Measurements from ENCODE around the gene CRY1.

GRCh38 chr12:106985479-106985878 is 107.9 kb downstream of the CRY1 start:
- no peak for TF ChIP-seq CTCF (IDR thresholded peaks at IDR 0.05)
- TF ChIP-seq POLR2A (IDR thresholded peaks at IDR 0.05): no peak
